ENCODE measurements around the gene SESN1.

Gene SESN1

GRCh38 chr6:108947114-108947854 lies 147.4 kb downstream of the SESN1 start:
- no peak overlapping the region for H3K4me3 Mint-ChIP-seq
- H3K4me1 Mint-ChIP-seq (ENCODE audit: low read depth in 2 of 2) = peaks cover 16 to 18% of the 10 kb centered on the region in 2 donors
- H3K9me3 Mint-ChIP-seq = no peaks in the 10 kb centered on the region
- DNase-seq (no peak), ATAC-seq (replicated peaks) (no peak)
- H3K27ac Mint-ChIP-seq = peak overlapping the region in 1 of 2 donors; percentile 31
- no peaks in the 10 kb centered on the region for H3K27me3 Mint-ChIP-seq
- H3K36me3 Mint-ChIP-seq (ENCODE audit: insufficient read depth) = no peaks in the 10 kb centered on the region

GRCh38 chr6:108946695-108947094 lies 148.0 kb downstream of the SESN1 start:
- Mint-ChIP-seq H3K27me3 (no peaks in the 10 kb centered on the region), H3K9me3 (no peaks in the 10 kb centered on the region), H3K36me3 (ENCODE audit: insufficient read depth) (no peaks in the 10 kb centered on the region), H3K4me3 (no peak overlapping the region), H3K4me1 (ENCODE audit: low read depth in 2 of 2) (peaks cover 18% of the 10 kb centered on the region in 2 donors), H3K27ac (peak overlapping the region in 1 of 2 donors; percentile 31)
- ATAC-seq (replicated peaks) (no peak), DNase-seq (no peak)

GRCh38 chr6:108945681-108946159 lies 148.9 kb downstream of the SESN1 start:
- DNase-seq (no peak), ATAC-seq (replicated peaks) (no peak)
- no peak overlapping the region for H3K4me3 Mint-ChIP-seq
- H3K9me3 Mint-ChIP-seq = no peaks in the 10 kb centered on the region
- no peaks in the 10 kb centered on the region for H3K36me3 Mint-ChIP-seq (ENCODE audit: insufficient read depth)
- peak overlapping the region in 1 of 2 donors; percentile 81 for H3K27ac Mint-ChIP-seq
- H3K27me3 Mint-ChIP-seq = no peaks in the 10 kb centered on the region
- peaks cover 18 to 20% of the 10 kb centered on the region in 2 donors for H3K4me1 Mint-ChIP-seq (ENCODE audit: low read depth in 2 of 2)

GRCh38 chr6:108944707-108945680 lies 149.7 kb downstream of the SESN1 start:
- Mint-ChIP-seq H3K4me3 (no peak overlapping the region), H3K36me3 (ENCODE audit: insufficient read depth) (no peaks in the 10 kb centered on the region), H3K4me1 (ENCODE audit: low read depth in 2 of 2) (peaks cover 18 to 21% of the 10 kb centered on the region in 2 donors), H3K27ac (peak overlapping the region in 1 of 2 donors; percentile 81), H3K27me3 (no peaks in the 10 kb centered on the region), H3K9me3 (no peaks in the 10 kb centered on the region)
- DNase-seq (no peak), ATAC-seq (replicated peaks) (no peak)

GRCh38 chr6:108944071-108944470 lies 150.6 kb downstream of the SESN1 start:
- Mint-ChIP-seq H3K27me3 (no peaks in the 10 kb centered on the region), H3K27ac (no peak overlapping the region), H3K36me3 (ENCODE audit: insufficient read depth) (no peaks in the 10 kb centered on the region), H3K4me3 (no peak overlapping the region), H3K9me3 (no peaks in the 10 kb centered on the region), H3K4me1 (ENCODE audit: low read depth in 2 of 2) (peaks cover 18 to 21% of the 10 kb centered on the region in 2 donors)
- no peak for ATAC-seq (replicated peaks)
- no peak for DNase-seq

GRCh38 chr6:108942556-108943492 lies 151.8 kb downstream of the SESN1 start:
- Mint-ChIP-seq H3K4me3 (peak overlapping the region; percentile 65 to 72), H3K4me1 (ENCODE audit: low read depth in 2 of 2) (peaks cover 18 to 21% of the 10 kb centered on the region in 2 donors), H3K36me3 (ENCODE audit: insufficient read depth) (no peaks in the 10 kb centered on the region), H3K27ac (peak overlapping the region; percentile 63 to 85), H3K27me3 (no peaks in the 10 kb centered on the region), H3K9me3 (no peaks in the 10 kb centered on the region)
- ATAC-seq (replicated peaks) (peak; percentile 100), DNase-seq (peak; percentile 47 to 54 (median 52))

- no peak for ATAC-seq (replicated peaks)
- Mint-ChIP-seq H3K27me3 (no peaks in the 10 kb centered on the region), H3K36me3 (ENCODE audit: insufficient read depth) (no peaks in the 10 kb centered on the region), H3K9me3 (no peaks in the 10 kb centered on the region), H3K4me3 (peak overlapping the region in 1 of 2 donors; percentile 65), H3K27ac (peak overlapping the region in 1 of 2 donors; percentile 85), H3K4me1 (ENCODE audit: low read depth in 2 of 2) (peaks cover 18 to 19% of the 10 kb centered on the region in 2 donors)
- DNase-seq = no peak
These were observed 152.8 kb downstream of the SESN1 start for GRCh38 chr6:108941859-108942258.

GRCh38 chr6:108941281-108941680 lies 153.4 kb downstream of the SESN1 start:
- Mint-ChIP-seq H3K27ac (peak overlapping the region in 1 of 2 donors; percentile 62), H3K27me3 (no peaks in the 10 kb centered on the region), H3K4me3 (no peak overlapping the region), H3K36me3 (ENCODE audit: insufficient read depth) (no peaks in the 10 kb centered on the region), H3K9me3 (no peaks in the 10 kb centered on the region), H3K4me1 (ENCODE audit: low read depth in 2 of 2) (peaks cover 16 to 20% of the 10 kb centered on the region in 2 donors)
- ATAC-seq (replicated peaks) (no peak), DNase-seq (no peak)

- ATAC-seq (replicated peaks) (no peak), DNase-seq (no peak)
- Mint-ChIP-seq H3K27me3 (no peaks in the 10 kb centered on the region), H3K4me1 (ENCODE audit: low read depth in 2 of 2) (peaks cover 14 to 15% of the 10 kb centered on the region in 2 donors), H3K27ac (peak overlapping the region in 1 of 2 donors; percentile 62), H3K9me3 (no peaks in the 10 kb centered on the region), H3K36me3 (ENCODE audit: insufficient read depth) (no peaks in the 10 kb centered on the region), H3K4me3 (no peak overlapping the region)
These were observed 153.9 kb downstream of the SESN1 start for GRCh38 chr6:108940741-108941140.

GRCh38 chr6:108937170-108937569 lies 157.5 kb downstream of the SESN1 start:
- Mint-ChIP-seq H3K27me3 (no peaks in the 10 kb centered on the region), H3K9me3 (no peaks in the 10 kb centered on the region), H3K4me1 (ENCODE audit: low read depth in 2 of 2) (peaks cover 4 to 6% of the 10 kb centered on the region in 2 donors), H3K36me3 (ENCODE audit: insufficient read depth) (no peaks in the 10 kb centered on the region), H3K4me3 (no peak overlapping the region), H3K27ac (no peak overlapping the region)
- ATAC-seq (replicated peaks) (no peak), DNase-seq (no peak)

Measured in effector memory CD8-positive, alpha-beta T cell (primary cell).